Hindlimb muscle (tissue), 1 donor: ENCODE measurements around the gene PAAF1. TPM values are rescaled to one million over a fixed set of nuclear protein-coding genes. Genes with fewer than 3 reads are reported as not detected.

Experiments used
- DNase-seq: peaks from one replicate; pipeline ENCODE4 v3.0.0-alpha.2; 2013
- polyA plus RNA-seq: library from polyadenylated mRNA; unstranded; fragments of 120-200 nt; gene quantifications from one replicate; pipeline ENCODE4 v1.2.1, GENCODE V29; 2013; ENCODE audit not compliant: insufficient read length

PAAF1 gene
- polyA plus RNA-seq, 1 donor: 46.4 TPM

DNA sequence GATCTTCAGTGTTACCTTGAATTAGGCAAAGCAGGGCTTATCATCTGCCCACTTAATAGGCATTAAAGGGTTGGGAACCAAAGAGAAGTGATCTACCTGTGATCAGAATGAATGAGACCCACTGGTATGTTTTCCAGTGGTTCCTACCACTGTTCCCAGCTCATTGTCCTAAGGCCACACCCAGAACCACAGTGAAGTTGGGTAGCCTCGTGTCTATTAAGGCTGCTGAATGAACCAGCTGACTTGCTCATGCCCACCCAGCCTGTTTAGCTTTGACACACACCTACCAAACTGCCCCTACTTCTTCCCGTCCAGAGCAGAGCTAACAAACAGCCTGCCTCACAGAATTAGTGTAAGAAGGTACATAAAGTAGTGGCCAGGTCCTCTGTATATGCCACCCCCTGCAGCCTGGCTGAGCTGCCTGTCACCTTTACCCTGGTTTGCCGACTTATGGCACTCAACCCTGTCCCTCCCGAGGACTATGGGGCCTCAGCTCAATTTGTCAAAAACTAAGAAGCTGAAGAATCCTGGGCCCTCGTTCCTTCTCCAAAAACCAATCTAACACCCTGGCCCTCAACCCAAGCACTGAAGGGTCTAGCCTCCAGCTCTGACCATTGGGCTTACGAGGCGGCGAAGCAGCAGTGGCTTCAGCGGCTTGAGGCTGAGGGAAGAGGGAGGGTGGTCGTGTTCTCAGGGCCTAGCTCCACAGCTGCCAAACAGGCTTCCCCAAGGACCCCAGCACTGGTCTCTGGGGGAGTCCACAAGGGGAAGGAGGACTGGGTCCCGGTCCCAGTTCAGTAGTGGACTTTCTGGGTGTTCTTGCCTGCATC, 96.0 kb downstream of the PAAF1 start:
- no peak for DNase-seq

DNA sequence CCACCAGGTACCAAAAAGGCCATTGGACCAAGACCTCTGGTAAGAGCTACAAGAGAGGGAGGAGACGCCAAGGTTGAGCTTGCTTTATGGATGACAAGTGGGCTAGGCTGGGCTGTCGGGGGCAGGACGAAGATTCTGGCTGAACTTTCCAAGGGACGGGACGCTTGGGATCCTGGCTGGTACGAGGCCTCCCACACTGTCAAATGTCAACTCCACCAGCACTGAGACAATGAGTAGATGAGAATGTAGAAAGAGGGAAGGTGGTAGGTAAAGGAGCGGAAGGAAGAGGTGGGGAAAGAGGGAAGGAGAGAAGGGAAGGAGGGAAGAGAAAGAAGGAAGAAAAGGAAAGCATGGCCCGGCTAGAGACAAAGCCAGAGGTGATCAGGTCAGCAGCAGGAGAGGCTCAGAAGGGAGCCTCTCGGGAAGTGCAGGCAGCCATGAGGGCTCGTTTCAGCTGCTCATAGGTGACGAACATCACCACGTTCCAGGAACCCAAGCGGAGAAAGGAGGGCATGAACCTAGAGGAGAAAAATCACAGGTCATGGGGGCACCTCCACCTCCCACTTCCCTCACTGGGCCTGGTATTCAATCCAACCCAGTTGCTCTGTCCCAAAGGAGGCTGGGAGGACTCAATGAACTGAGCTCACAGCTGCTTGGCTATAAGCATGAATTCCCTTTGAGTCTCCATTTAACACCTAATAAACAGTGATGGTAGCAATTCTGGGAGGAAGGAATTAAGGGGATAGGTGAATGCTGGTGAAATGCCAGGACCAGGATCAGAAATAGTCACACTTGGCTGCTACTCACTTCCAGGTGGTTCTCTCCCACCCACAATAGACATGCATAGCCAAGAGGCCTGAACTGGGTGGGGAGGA, 98.0 kb downstream of the PAAF1 start:
- no peak for DNase-seq

DNA sequence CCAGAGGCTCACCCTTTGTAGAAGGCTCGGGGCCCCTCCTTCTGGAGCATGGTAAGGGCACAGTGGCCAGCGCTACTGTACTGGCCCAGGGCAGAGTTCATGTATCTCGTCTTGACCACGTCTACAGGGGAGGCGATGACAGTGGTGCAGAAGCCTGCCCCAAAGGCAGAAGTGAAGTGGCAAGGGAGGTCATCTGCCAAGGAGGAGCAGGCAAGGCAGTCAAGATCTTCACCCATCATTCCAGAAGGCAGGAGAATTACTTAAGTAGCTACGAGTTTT, 98.6 kb downstream of the PAAF1 start:
- no peak for DNase-seq

GRCh38 chr11:73976451-73977151, 99.8 kb downstream of the PAAF1 start:
- DNase-seq: no peak

DNA sequence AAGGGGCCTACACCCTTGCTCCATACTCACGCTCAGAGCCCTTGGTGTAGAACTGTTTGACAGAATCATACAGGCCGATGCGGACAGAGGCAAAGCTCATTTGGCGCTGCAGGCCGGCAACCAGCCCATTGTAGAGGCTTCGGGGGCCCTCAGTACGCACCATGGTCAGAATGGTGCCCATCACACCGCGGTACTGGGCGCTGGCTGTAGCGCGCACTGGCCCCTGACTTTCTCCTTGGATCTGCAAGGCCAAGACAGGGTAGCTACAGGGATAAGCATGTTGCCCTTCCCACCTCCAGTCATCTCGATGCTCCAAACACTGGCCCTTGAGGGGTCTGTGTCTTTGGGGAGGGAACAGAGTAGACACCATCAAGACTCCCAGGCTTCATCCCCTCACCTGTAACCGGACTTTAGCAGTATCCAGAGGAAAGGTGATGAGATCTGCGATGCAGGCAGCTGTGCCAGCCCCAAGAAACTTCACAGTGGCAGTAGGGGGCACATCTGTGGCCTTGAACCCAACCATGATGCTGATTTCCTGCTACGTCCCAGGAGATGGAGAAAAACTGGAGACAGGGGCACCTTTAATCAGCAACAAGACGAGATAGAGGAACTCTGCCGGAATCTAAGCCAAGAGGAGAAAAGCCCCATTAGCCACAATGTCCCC, 101.2 kb downstream of the PAAF1 start:
- DNase-seq: no peak

GRCh38 chr11:73978576-73979086, 101.8 kb downstream of the PAAF1 start:
- no peak for DNase-seq

GRCh38 chr11:73980001-73980961, 103.5 kb downstream of the PAAF1 start:
- no peak for DNase-seq

Other genes with a start within 250 kb of the PAAF1 start
- gene PLEKHB1, start 230.4 kb upstream of the PAAF1 start, polyA plus RNA-seq: 0.99 TPM
- 87.8 TPM for gene RAB6A, start 115.9 kb upstream of the PAAF1 start, polyA plus RNA-seq
- gene MRPL48, start 89.1 kb upstream of the PAAF1 start, polyA plus RNA-seq: 35.9 TPM
- gene COA4, start 153 bp upstream of the PAAF1 start, polyA plus RNA-seq: 81.9 TPM
- 0.44 TPM for gene DNAJB13, start 74.0 kb downstream of the PAAF1 start, polyA plus RNA-seq
- 201 TPM for gene UCP2, start 105.8 kb downstream of the PAAF1 start, polyA plus RNA-seq
- 4.7 TPM for gene UCP3, start 132.1 kb downstream of the PAAF1 start, polyA plus RNA-seq